HG03520 (cell line): Measurements from ENCODE around the gene EFNA4.

Source experiments
- ATAC-seq: cut with Tn5 transposase; IDR thresholded peaks from one replicate; pipeline ENCODE4 v1.9.1; 2021; ENCODE audit warnings: mild to moderate bottlenecking, moderate library complexity; ENCODE audit not compliant: unreplicated experiment

Gene EFNA4

GRCh38 chr1:155051342-155051776 lies 12.2 kb upstream of the EFNA4 start:
- no peak for ATAC-seq

GRCh38 chr1:155051777-155052398 lies 11.7 kb upstream of the EFNA4 start:
- ATAC-seq: no peak

- ATAC-seq: no peak
These were observed 10.8 kb upstream of the EFNA4 start for GRCh38 chr1:155052439-155053395.

GRCh38 chr1:155053531-155054105 lies 9.9 kb upstream of the EFNA4 start:
- no peak for ATAC-seq

- ATAC-seq: no peak
These were observed 6.4 kb upstream of the EFNA4 start for GRCh38 chr1:155057104-155057503.

- no peak for ATAC-seq
These were observed 5.7 kb upstream of the EFNA4 start for GRCh38 chr1:155057788-155058211.

GRCh38 chr1:155060736-155061135 lies 2.8 kb upstream of the EFNA4 start:
- no peak for ATAC-seq

- peak; percentile 61 for ATAC-seq
These were observed 2.0 kb upstream of the EFNA4 start for GRCh38 chr1:155061381-155062150.

- ATAC-seq: no peak
These were observed 1.3 kb upstream of the EFNA4 start for GRCh38 chr1:155062151-155062686.

GRCh38 chr1:155062702-155063411 lies 683 bp upstream of the EFNA4 start:
- ATAC-seq: no peak

- ATAC-seq: no peak
These were observed 731 bp downstream of the EFNA4 start for GRCh38 chr1:155064111-155064831.

- no peak for ATAC-seq
These were observed 1.4 kb downstream of the EFNA4 start for GRCh38 chr1:155064832-155065429.

GRCh38 chr1:155066777-155067176 lies 3.2 kb downstream of the EFNA4 start:
- no peak for ATAC-seq

GRCh38 chr1:155068599-155068998 lies 5.1 kb downstream of the EFNA4 start:
- no peak for ATAC-seq

- no peak for ATAC-seq
These were observed 6.1 kb downstream of the EFNA4 start for GRCh38 chr1:155069551-155070157.

- no peak for ATAC-seq
These were observed 6.7 kb downstream of the EFNA4 start for GRCh38 chr1:155070158-155070621.

GRCh38 chr1:155070721-155071569 lies 7.4 kb downstream of the EFNA4 start:
- peak; percentile 44 for ATAC-seq

- no peak for ATAC-seq
These were observed 8.2 kb downstream of the EFNA4 start for GRCh38 chr1:155071701-155072100.
